ENCODE measurements around the gene ABCG2. TPM values are rescaled to one million over a fixed set of nuclear protein-coding genes. Genes with fewer than 3 reads are reported as not detected.

The ABCG2 gene
- total and polyA plus RNA-seq, 2 of the 8 experiments (the other 6 are each of a cell fraction or from before 2014, with no cell fraction given): 2.4 to 4.6 TPM

- Histone ChIP-seq H4K20me1 (replicated peaks in 1 of 2; ENCODE audit: control insufficient read depth in 1 of 2, insufficient read depth in 2 of 2, low read length in 2 of 2) (no peaks in the 10 kb centered on the region), H3K27ac (ENCODE audit: low read depth, low read length) (peak overlapping the region; percentile 47; the same call in 1 of the 2 replicates), H3K18ac (ENCODE audit: extremely low read depth, low read length) (peak overlapping the region; percentile 72), H4K5ac (ENCODE audit: insufficient read length, low read depth, low read length) (peak overlapping the region; percentile 2), H2AFZ (ENCODE audit: low read length) (peak overlapping the region; percentile 85), H3K4ac (replicated peaks; ENCODE audit: insufficient read length, low read depth, low read length) (no peak overlapping the region), H4K8ac (ENCODE audit: extremely low read depth, insufficient read depth, low read length) (peak overlapping the region; percentile 90; the same call in 1 of the 2 replicates), H2BK15ac (ENCODE audit: low read length) (no peak overlapping the region), H3K4me2 (ENCODE audit: insufficient read depth in 1 of 2, low read depth in 2 of 2, low read length in 2 of 2) (peak overlapping the region; percentile 39 to 59), H4K91ac (replicated peaks; ENCODE audit: insufficient read length, low read length) (peak overlapping the region; percentile 90), H3K36me3 (ENCODE audit: control insufficient read depth in 2 of 4, insufficient read depth in 4 of 4, low read length in 3 of 4) (no peaks in the 10 kb centered on the region; a peak in 1 of 8 replicates), H3K23me2 (ENCODE audit: low read depth, low read length) (no peaks in the 10 kb centered on the region), H2AK5ac (ENCODE audit: low read depth, low read length) (peak overlapping the region; percentile 77; the same call in 1 of the 2 replicates), H2BK12ac (ENCODE audit: low read depth, low read length) (peak overlapping the region; percentile 89), H3K27me3 (replicated peaks in 1 of 4; ENCODE audit: control insufficient read depth in 3 of 4, extremely low read depth in 1 of 4, insufficient read depth in 3 of 4, low read length in 3 of 4) (no peaks in the 10 kb centered on the region), H3K23ac (ENCODE audit: insufficient read length) (no peak overlapping the region), H3K9ac (replicated peaks in 1 of 4; ENCODE audit: extremely low read depth in 1 of 4, low read depth in 3 of 4, low read length in 3 of 4) (no peak overlapping the region), H2BK20ac (ENCODE audit: low read length) (peak overlapping the region; percentile 84), H3K4me3 (ENCODE audit: extremely low read depth in 1 of 4, insufficient read depth in 2 of 4, low read depth in 3 of 4, low read length in 4 of 4) (no peak overlapping the region), H3K79me2 (ENCODE audit: control insufficient read depth in 1 of 2, insufficient read depth in 2 of 2, low read length in 2 of 2) (no peaks in the 10 kb centered on the region), H3K4me1 (replicated peaks in 1 of 4; ENCODE audit: control insufficient read depth in 3 of 4, insufficient read depth in 4 of 4, low read length in 3 of 4) (peaks cover 8 to 17% (median 15%) of the 10 kb centered on the region in 4 experiments), H3K79me1 (ENCODE audit: low read depth, low read length) (no peaks in the 10 kb centered on the region), H3K56ac (replicated peaks; ENCODE audit: insufficient read length, low read depth, low read length) (no peak overlapping the region), H3K9me3 (ENCODE audit: insufficient read depth in 2 of 2, low read depth in 1 of 2, low read length in 1 of 2) (no peaks in the 10 kb centered on the region), H2BK120ac (replicated peaks; ENCODE audit: low read depth, low read length) (peak overlapping the region; percentile 30), H2BK5ac (ENCODE audit: low read depth, low read length) (peak overlapping the region; percentile 88), H3K14ac (ENCODE audit: insufficient read length) (no peak overlapping the region)
- ChIA-PET POLR2A (ENCODE audit: partially characterized antibody) (interaction anchor here (0.8 to 1.7 kb wide), 4 partner anchors 14 to 20 kb away, joined by 3 to 7 read pairs (median 4); partner anchors contain the start of gene ABCG2), CTCF (ENCODE audit: partially characterized antibody) (interaction anchor here (0.7 to 1.0 kb wide), 3 partner anchors 8 to 102 kb away, joined by 3 to 4 read pairs (median 4); no protein-coding TSS in a partner anchor)
- peak; percentile 92 for FAIRE-seq
- 32% methylated on average over 4 of the region's 4 CpGs; no CpG with 5 or more reads in 1 of the 2 experiments for WGBS, 2 experiments (ENCODE audit: extremely low coverage in 1 of 2, insufficient coverage in 1 of 2, insufficient read length in 1 of 2, insufficient replicate concordance in 2 of 2, low coverage in 1 of 2, low lambda C conversion rate in 2 of 2, missing lambda C conversion rate in 1 of 2)
- peak; percentile 71 to 82 for DNase-seq (ENCODE audit: low read depth in 1 of 2, low spot score in 2 of 2)
- TF ChIP-seq CHD1 (IDR thresholded peaks at IDR 0.05; ENCODE audit: low read depth, low read length): no peak
- peak; percentile 77 for TF ChIP-seq E2F6 (IDR thresholded peaks at IDR 0.05)
- no peak; the same call in 1 of the 2 replicates for TF ChIP-seq RBBP5 (IDR thresholded peaks at IDR 0.05; ENCODE audit: borderline replicate concordance, low read depth, low read length)
- TF ChIP-seq BCL11A (IDR thresholded peaks at IDR 0.05; ENCODE audit: low read depth in 2 of 2, low read length in 2 of 2): no peak
- peak in 1 of 2 experiments; percentile 32; a peak in 1 of 3 replicates for TF ChIP-seq EP300 (IDR thresholded peaks at IDR 0.05; ENCODE audit: borderline replicate concordance in 1 of 2, low read depth in 2 of 2, low read length in 2 of 2)
- TF ChIP-seq SIX5 (IDR thresholded peaks at IDR 0.05; ENCODE audit: low read depth, low read length): no peak
- TF ChIP-seq TEAD4 (IDR thresholded peaks at IDR 0.05; ENCODE audit: low read depth, low read length): peak; percentile 97
- peak; percentile 40 for TF ChIP-seq ASH2L (IDR thresholded peaks at IDR 0.05; ENCODE audit: low read length)
- TF ChIP-seq EGR1 (IDR thresholded peaks at IDR 0.05; ENCODE audit: borderline replicate concordance, low read depth, low read length): no peak
- no peak for TF ChIP-seq POU5F1 (IDR thresholded peaks at IDR 0.05; ENCODE audit: low read depth, low read length)
- TF ChIP-seq CREB1 (IDR thresholded peaks at IDR 0.05): 0 out of 2 replicates have a peak, but pooled peaks have one; percentile 30
- no peak for TF ChIP-seq EZH2 (IDR thresholded peaks at IDR 0.05; ENCODE audit: low read depth, low read length, severe bottlenecking)
Observed at GRCh38 chr4:88177983-88178625, 19.7 kb upstream of the ABCG2 start.
